Liver (tissue), 9 donors: ENCODE results near the gene EP400. TPM values are rescaled to one million over a fixed set of nuclear protein-coding genes. Genes with fewer than 3 reads are reported as not detected.

Experiments used
- DNase-seq: peaks from one replicate; pipeline ENCODE4 v3.0.0-alpha.2; 2017; ENCODE audit warnings: low spot score
- H3K27ac ChIP-seq, 2 donors: one replicate each; pipeline ENCODE4 v1.7.0; 2013; ENCODE audit warnings: inconsistent platforms in 2 of 2, low read length in 2 of 2, control low read depth in 1 of 2, low read depth in 1 of 2, mild to moderate bottlenecking in 1 of 2
- H3K27me3 ChIP-seq, 4 donors: one replicate each; pipeline versions ENCODE4 v1.6.1 to v1.7.0; 2013; ENCODE audit warnings: low read length in 3 of 4, inconsistent platforms in 1 of 4, mild to moderate bottlenecking in 1 of 4, moderate library complexity in 1 of 4; ENCODE audit not compliant: control insufficient read depth in 4 of 4, insufficient read depth in 4 of 4
- H3K36me3 ChIP-seq, 4 donors: one replicate each; pipeline versions ENCODE4 v1.6.1 to v1.7.0; 2013; ENCODE audit warnings: low read length in 3 of 4, mild to moderate bottlenecking in 3 of 4, low read depth in 1 of 4, moderate library complexity in 1 of 4; ENCODE audit not compliant: control insufficient read depth in 4 of 4, insufficient read depth in 3 of 4
- H3K4me1 ChIP-seq, 4 donors: one replicate each; pipeline versions ENCODE4 v1.6.1 to v1.7.0; 2013; ENCODE audit warnings: low read length in 3 of 4, mild to moderate bottlenecking in 3 of 4, moderate library complexity in 1 of 4; ENCODE audit not compliant: control insufficient read depth in 4 of 4, insufficient read depth in 4 of 4
- H3K4me3 ChIP-seq, 3 donors: one replicate each; pipeline versions ENCODE4 v1.6.1 to v1.7.0; 2013; ENCODE audit warnings: low read length in 3 of 3, control low read depth in 1 of 3, low read depth in 1 of 3, mild to moderate bottlenecking in 1 of 3
- H3K9ac ChIP-seq, 2 donors: one replicate each; pipeline ENCODE4 v1.7.0; 2013; ENCODE audit warnings: low read length in 2 of 2, mild to moderate bottlenecking in 2 of 2, moderate library complexity in 2 of 2, control low read depth in 1 of 2, low read depth in 1 of 2
- H3K9me3 ChIP-seq, 4 donors: one replicate each; pipeline versions ENCODE4 v1.6.1 to v1.7.0; 2013; ENCODE audit warnings: low read length in 3 of 4; ENCODE audit not compliant: control insufficient read depth in 4 of 4
- ATF3 ChIP-seq: IDR thresholded peaks from 2 replicates; pipeline ENCODE4 v1.6.1; 2016; ENCODE audit warnings: antibody characterized with exemption
- CTCF ChIP-seq: fragments of 150-350 bp; IDR thresholded peaks from 2 replicates; pipeline ENCODE4 v1.5.1; 2017; ENCODE audit warnings: improper control_type of control experiment, low read depth, low read length; ENCODE audit not compliant: missing input control
- EGR1 ChIP-seq, 2 donors: IDR thresholded peaks; 2 replicates each; pipeline ENCODE4 v1.6.1; 2016 to 2018; ENCODE audit warnings: antibody characterized with exemption in 2 of 2, low read depth in 2 of 2
- FOXA1 ChIP-seq: IDR thresholded peaks from 2 replicates; pipeline ENCODE4 v1.6.1; 2016; ENCODE audit warnings: antibody characterized with exemption
- FOXA2 ChIP-seq: IDR thresholded peaks from 2 replicates; pipeline ENCODE4 v1.6.1; 2016; ENCODE audit warnings: antibody characterized with exemption
- GABPA ChIP-seq, 2 donors: IDR thresholded peaks in 1 of 2; conservative IDR thresholded peaks in 1 of 2; 2 replicates each; pipeline ENCODE4 v1.6.1; 2016; ENCODE audit warnings: antibody characterized with exemption in 2 of 2, mild to moderate bottlenecking in 1 of 2, moderate library complexity in 1 of 2
- HNF4G ChIP-seq: IDR thresholded peaks from 2 replicates; pipeline ENCODE4 v1.6.1; 2016; ENCODE audit warnings: antibody characterized with exemption
- JUND ChIP-seq, 2 donors: IDR thresholded peaks; 2 replicates each; pipeline ENCODE4 v1.6.1; 2016; ENCODE audit warnings: antibody characterized with exemption in 2 of 2
- NR2F2 ChIP-seq: IDR thresholded peaks from 2 replicates; pipeline ENCODE4 v1.6.1; 2016; ENCODE audit warnings: antibody characterized with exemption
- RAD21 ChIP-seq, 2 donors: IDR thresholded peaks; 2 replicates each; pipeline ENCODE4 v1.6.1; 2016; ENCODE audit warnings: antibody characterized with exemption in 2 of 2, mild to moderate bottlenecking in 2 of 2
- REST ChIP-seq: IDR thresholded peaks from 2 replicates; pipeline ENCODE4 v1.6.1; 2016; ENCODE audit warnings: antibody characterized with exemption, mild to moderate bottlenecking
- RXRA ChIP-seq, 2 donors: IDR thresholded peaks; 2 replicates each; pipeline ENCODE4 v1.6.1; 2017 to 2018; ENCODE audit warnings: antibody characterized with exemption in 2 of 2, mild to moderate bottlenecking in 1 of 2
- SP1 ChIP-seq: IDR thresholded peaks from 2 replicates; pipeline ENCODE4 v1.6.1; 2018; ENCODE audit warnings: antibody characterized with exemption, mild to moderate bottlenecking
- TAF1 ChIP-seq: conservative IDR thresholded peaks from 2 replicates; pipeline ENCODE4 v1.6.1; 2016; ENCODE audit warnings: antibody characterized with exemption, mild to moderate bottlenecking
- YY1 ChIP-seq: IDR thresholded peaks from 2 replicates; pipeline ENCODE4 v1.6.1; 2016; ENCODE audit warnings: antibody characterized with exemption, mild to moderate bottlenecking
- ZBTB33 ChIP-seq: IDR thresholded peaks from 2 replicates; pipeline ENCODE4 v1.6.1; 2016; ENCODE audit warnings: antibody characterized with exemption
- WGBS: extraction: QIAGEN DNeasy Blood & Tissue Kit; methylation state at CpG from one replicate; pipeline ENCODE4 v1.1.7; 2013; 5-methylcytosine and 5-hydroxymethylcytosine counted together
- polyA plus RNA-seq, 2 donors: library from polyadenylated mRNA; stranded (reverse) in 1 of 2; unstranded in 1 of 2; fragments of 200-250 nt in 1 of 2; fragments of >200 nt in 1 of 2; fragmentation: Nextera tagmentation in 1 of 2; extraction: Ambion mirVana in 1 of 2; gene quantifications; one replicate each; pipeline versions ENCODE4 v1.2.1 to v1.2.3, GENCODE V29; 2013 to 2015
- total RNA-seq, 2 donors: library from RNA; depleted of rRNA; stranded (reverse); fragments of >200 nt; gene quantifications; one replicate each; pipeline ENCODE4 v1.2.3, GENCODE V29; 2014
- donor health status: healthy.
- donor health status: healthy.
- donor health status: healthy.
- donor health status: healthy.
- donor health status: healthy.

Gene EP400
- total and polyA plus RNA-seq, 4 donors: 4.7 to 12.4 (median 7.1) TPM

- TF ChIP-seq ZBTB33: no peak
- TF ChIP-seq EGR1 (IDR thresholded peaks at IDR 0.05; ENCODE audit: low read depth in 2 of 2): no peak
- no peak for TF ChIP-seq JUND (IDR thresholded peaks at IDR 0.05)
- no peak for TF ChIP-seq FOXA2
- TF ChIP-seq ATF3: no peak
- TF ChIP-seq REST: no peak
- TF ChIP-seq CTCF: no peak
- no peak for TF ChIP-seq YY1
- no peak for TF ChIP-seq NR2F2
- TF ChIP-seq RXRA (IDR thresholded peaks at IDR 0.05): no peak
- no peak for TF ChIP-seq SP1
- no peak for TF ChIP-seq FOXA1
- no peak for TF ChIP-seq GABPA (IDR thresholded peaks at IDR 0.05 in 1 of 2, conservative IDR thresholded peaks at IDR 0.05 in 1 of 2)
- no peaks in the 10 kb centered on the region for H3K4me1 ChIP-seq
- H3K4me3 ChIP-seq: no peak overlapping the region
- peaks cover 11 to 60% (median 51%) of the 10 kb centered on the region in 4 donors for H3K36me3 ChIP-seq
- no peak for DNase-seq
- no peak overlapping the region for H3K9ac ChIP-seq
- no peaks in the 10 kb centered on the region for H3K9me3 ChIP-seq
- no peaks in the 10 kb centered on the region for H3K27me3 ChIP-seq
- 95% methylated on average over 11 of the region's 11 CpGs for WGBS
- no peak overlapping the region for H3K27ac ChIP-seq
These were observed 105.9 kb downstream of the EP400 start for GRCh38 chr12:132055535-132056096.

GRCh38 chr12:132056320-132056719, 106.6 kb downstream of the EP400 start:
- Histone ChIP-seq H3K36me3 (peaks cover 10 to 58% (median 44%) of the 10 kb centered on the region in 4 donors), H3K4me1 (no peaks in the 10 kb centered on the region), H3K4me3 (no peak overlapping the region), H3K9ac (no peak overlapping the region), H3K27ac (no peak overlapping the region), H3K27me3 (no peaks in the 10 kb centered on the region), H3K9me3 (no peaks in the 10 kb centered on the region)
- WGBS: 96% methylated on average over 5 of the region's 5 CpGs
- DNase-seq: no peak
- TF ChIP-seq ZBTB33: no peak
- no peak for TF ChIP-seq RAD21 (IDR thresholded peaks at IDR 0.05)
- no peak for TF ChIP-seq GABPA (IDR thresholded peaks at IDR 0.05 in 1 of 2, conservative IDR thresholded peaks at IDR 0.05 in 1 of 2)
- no peak for TF ChIP-seq JUND (IDR thresholded peaks at IDR 0.05)
- no peak for TF ChIP-seq YY1
- no peak for TF ChIP-seq RXRA (IDR thresholded peaks at IDR 0.05)
- no peak for TF ChIP-seq TAF1
- no peak for TF ChIP-seq NR2F2
- no peak for TF ChIP-seq HNF4G
- TF ChIP-seq FOXA1: no peak
